Vagina (tissue), 2 donors: ENCODE data around the gene USP10. TPM values are rescaled to one million over a fixed set of nuclear protein-coding genes. Genes with fewer than 3 reads are reported as not detected.

Source experiments
- DNase-seq, 2 donors: peaks; one replicate each; pipeline ENCODE4 v3.0.0-alpha.2; 2017; ENCODE audit errors: extremely low spot score in 2 of 2
- H3K27ac ChIP-seq: fragments of 200-600 bp; sonication (generic); one replicate; pipeline ENCODE4 v1.5.1; 2019
- H3K27me3 ChIP-seq: fragments of 200-600 bp; sonication (generic); one replicate; pipeline ENCODE4 v1.5.1; 2019
- H3K36me3 ChIP-seq, 2 donors: fragments of 200-600 bp; sonication (generic); one replicate each; pipeline ENCODE4 v1.5.1; 2017 to 2019
- H3K4me1 ChIP-seq: fragments of 200-600 bp; sonication (generic); one replicate; pipeline ENCODE4 v1.5.1; 2019
- H3K4me3 ChIP-seq, 2 donors: fragments of 200-600 bp; sonication (generic); 1 replicate in 1 of 2; 2 replicates in 1 of 2; pipeline ENCODE4 v1.5.1; 2016 to 2019
- H3K9me3 ChIP-seq: fragments of 200-600 bp; sonication (generic); one replicate; pipeline ENCODE4 v1.5.1; 2019
- CTCF ChIP-seq, 3 experiments: fragments of 450-650 bp in 2 of 3; fragments of 200-600 bp in 1 of 3; sonication (generic) in 1 of 3; IDR thresholded peaks; one replicate each; pipeline ENCODE4 v1.5.1; 2017 to 2019; ENCODE audit warnings: antibody characterized with exemption in 3 of 3, mild to moderate bottlenecking in 2 of 3, moderate library complexity in 2 of 3
- POLR2A ChIP-seq, 2 donors: fragments of 450-650 bp; IDR thresholded peaks; one replicate each; pipeline ENCODE4 v1.6.1; 2017; ENCODE audit warnings: antibody characterized with exemption in 2 of 2, mild to moderate bottlenecking in 2 of 2, moderate library complexity in 2 of 2
- POLR2AphosphoS5 ChIP-seq, 2 donors: sonication (generic); formaldehyde crosslinking; IDR thresholded peaks; one replicate each; pipeline ENCODE4 v1.9.0; 2017; ENCODE audit warnings: antibody characterized with exemption in 2 of 2, mild to moderate bottlenecking in 2 of 2, low read depth in 1 of 2; ENCODE audit not compliant: insufficient read depth in 1 of 2
- intact Hi-C: fragments of 100-400 bp; cut with DNase I; formaldehyde crosslinking; loops from one replicate; pipeline ENCODE4 v1.15.1; 2023
- total RNA-seq: library from RNA; depleted of rRNA; stranded (reverse); fragments of >200 nt; gene quantifications from one replicate; pipeline ENCODE4 v1.2.3, GENCODE V29; 2016

Gene USP10
- total RNA-seq, 1 donor from 2014 or later = 42.5 TPM

DNA sequence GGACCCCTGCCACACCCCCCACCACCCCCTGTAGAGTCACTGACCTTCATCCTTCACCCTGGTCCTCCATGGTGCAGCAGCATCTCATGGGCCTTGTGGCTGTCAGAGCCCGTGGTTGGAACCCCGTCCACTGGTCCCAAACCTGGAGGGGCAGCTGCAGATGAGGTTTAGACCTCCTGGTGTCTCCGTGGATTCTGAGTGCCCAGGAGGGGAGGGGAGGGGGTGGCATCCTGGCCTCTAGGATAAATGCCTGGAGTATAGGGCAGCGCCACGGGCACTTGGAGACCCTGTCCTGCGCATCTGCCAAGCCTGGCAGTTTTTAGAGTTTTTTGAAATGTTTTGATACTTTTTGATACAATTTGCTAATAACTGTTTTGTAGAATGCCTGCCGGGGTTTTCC is 34.0 kb upstream of the USP10 start:
- TF ChIP-seq POLR2AphosphoS5 (IDR thresholded peaks at IDR 0.05; ENCODE audit: insufficient read depth in 1 of 2, low read depth in 1 of 2) = no peak
- no peak for TF ChIP-seq CTCF (IDR thresholded peaks at IDR 0.05)
- no peak for TF ChIP-seq POLR2A (IDR thresholded peaks at IDR 0.05)
- intact Hi-C loops = no loop called here
- DNase-seq = no peak
- Histone ChIP-seq H3K27me3 (no peaks in the 10 kb centered on the region), H3K9me3 (no peaks in the 10 kb centered on the region), H3K4me3 (no peak overlapping the region), H3K36me3 (peaks cover 0 to 49% of the 10 kb centered on the region in 2 donors), H3K27ac (no peak overlapping the region), H3K4me1 (peaks cover 15% of the 10 kb centered on the region)

DNA sequence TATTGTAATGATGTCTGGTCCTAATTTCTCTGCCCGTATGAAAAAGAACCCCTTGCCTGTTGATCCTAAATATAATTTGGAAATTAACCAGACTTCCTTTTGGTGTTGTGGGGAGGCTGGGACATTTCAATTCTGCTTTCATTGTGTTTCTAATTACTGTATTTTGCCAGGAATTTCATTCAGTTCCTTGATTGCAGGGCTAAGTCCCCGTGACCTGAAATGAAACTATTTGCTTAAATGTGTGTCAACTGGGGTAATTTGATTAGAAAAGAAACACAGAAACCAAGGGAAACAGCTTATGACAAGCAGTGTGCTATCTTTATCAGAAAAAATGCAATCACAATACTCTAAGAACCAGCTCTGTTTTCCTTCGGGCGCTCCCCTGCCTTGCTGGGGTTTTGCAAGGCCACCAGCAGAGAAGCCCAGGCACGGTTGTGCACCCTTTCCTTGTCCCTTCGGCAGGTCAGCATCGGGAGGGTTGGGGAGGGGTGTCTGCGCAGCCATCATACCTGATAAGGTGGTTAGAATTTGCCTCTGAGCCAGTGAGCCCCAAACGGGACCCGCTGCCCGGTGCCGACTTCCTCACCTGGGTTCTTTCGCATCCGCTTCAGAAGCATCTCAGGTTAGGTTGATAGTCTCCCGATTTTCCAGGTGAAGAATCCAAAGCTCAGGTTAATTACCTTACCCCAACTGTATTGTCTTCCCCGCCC is 32.0 kb upstream of the USP10 start:
- peaks cover 15% of the 10 kb centered on the region for H3K4me1 ChIP-seq
- H3K27me3 ChIP-seq = no peaks in the 10 kb centered on the region
- H3K4me3 ChIP-seq = no peak overlapping the region
- H3K9me3 ChIP-seq = no peaks in the 10 kb centered on the region
- H3K27ac ChIP-seq = no peak overlapping the region
- TF ChIP-seq POLR2AphosphoS5 (IDR thresholded peaks at IDR 0.05; ENCODE audit: insufficient read depth in 1 of 2, low read depth in 1 of 2) = no peak
- TF ChIP-seq CTCF (IDR thresholded peaks at IDR 0.05) = no peak
- TF ChIP-seq POLR2A (IDR thresholded peaks at IDR 0.05) = no peak
- no peak for DNase-seq
- H3K36me3 ChIP-seq = peaks cover 0 to 29% of the 10 kb centered on the region in 2 donors
- intact Hi-C loops = no loop called here

DNA sequence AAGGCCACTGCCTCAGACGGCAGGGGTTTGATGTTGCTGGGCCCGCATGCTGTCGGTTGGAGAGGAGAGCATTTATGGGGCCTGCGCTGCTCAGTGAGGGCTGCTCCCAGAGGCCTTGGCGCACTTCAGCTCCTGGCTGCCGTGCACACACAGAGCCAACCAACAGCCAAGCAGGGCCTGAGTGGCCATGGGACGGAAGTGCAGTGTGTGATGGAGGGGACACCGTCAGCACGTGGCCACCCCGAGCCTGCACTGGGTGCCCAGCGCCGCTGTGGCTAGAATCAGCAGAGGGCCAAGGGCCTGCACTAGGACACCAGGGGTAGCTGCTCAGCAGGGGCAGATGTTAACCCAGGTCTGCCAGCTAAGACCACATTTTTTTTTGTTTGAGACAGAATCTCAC is 29.7 kb upstream of the USP10 start:
- no peak overlapping the region for H3K4me3 ChIP-seq
- no peak for DNase-seq
- no peak for TF ChIP-seq POLR2AphosphoS5 (IDR thresholded peaks at IDR 0.05; ENCODE audit: insufficient read depth in 1 of 2, low read depth in 1 of 2)
- no peak for TF ChIP-seq CTCF (IDR thresholded peaks at IDR 0.05)
- TF ChIP-seq POLR2A (IDR thresholded peaks at IDR 0.05) = no peak
- no peak overlapping the region for H3K27ac ChIP-seq
- H3K9me3 ChIP-seq = no peaks in the 10 kb centered on the region
- H3K4me1 ChIP-seq = no peaks in the 10 kb centered on the region
- peaks cover 0 to 9% of the 10 kb centered on the region in 2 donors for H3K36me3 ChIP-seq
- intact Hi-C loops = no loop called here
- H3K27me3 ChIP-seq = no peaks in the 10 kb centered on the region

DNA sequence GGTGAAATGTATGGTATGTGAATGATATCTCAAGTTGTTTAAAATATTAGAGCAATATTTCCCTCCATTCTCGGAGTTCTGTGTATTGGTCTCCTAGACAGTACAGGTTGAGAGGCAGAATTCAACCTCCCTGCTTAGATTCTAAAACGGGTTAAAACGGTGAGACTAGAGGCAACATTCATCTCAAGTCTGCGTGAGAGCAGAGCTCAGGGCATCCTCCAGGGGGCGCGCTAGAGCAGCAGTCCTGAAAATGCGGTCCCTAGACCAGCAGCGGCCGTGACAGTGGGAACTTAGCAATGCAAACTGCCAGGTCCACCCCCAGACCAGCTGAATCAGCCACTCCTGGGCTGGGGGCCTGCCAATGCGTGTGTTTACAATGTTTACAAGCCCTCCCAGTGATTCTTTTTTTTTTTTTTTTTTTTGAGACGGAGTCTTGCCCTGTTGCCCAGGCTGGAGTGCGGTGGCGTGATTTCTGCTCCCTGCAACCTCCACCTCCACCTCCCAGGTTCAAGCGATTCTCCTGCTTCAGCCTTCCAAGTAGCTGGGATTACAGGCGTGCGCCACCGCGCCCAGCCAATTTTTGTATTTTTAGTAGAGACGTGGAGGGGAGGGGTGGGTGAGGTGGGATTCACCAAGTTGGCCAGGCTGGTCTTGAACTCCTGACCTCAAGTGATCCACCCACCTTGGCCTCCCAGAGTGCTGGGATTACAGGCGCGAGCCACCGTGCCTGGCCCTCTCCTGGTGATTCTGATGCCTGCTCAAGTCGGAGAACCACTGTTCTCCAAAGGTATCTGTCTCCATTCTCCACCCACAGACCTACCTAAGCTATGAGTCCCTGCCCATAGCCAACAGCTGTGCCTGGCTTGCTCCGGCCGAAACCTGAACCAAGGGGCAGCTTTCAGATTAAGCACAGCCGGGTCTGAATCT is 27.3 kb upstream of the USP10 start:
- no peak overlapping the region for H3K4me3 ChIP-seq
- H3K36me3 ChIP-seq = no peaks in the 10 kb centered on the region
- DNase-seq = no peak
- intact Hi-C loops = no loop called here
- no peak for TF ChIP-seq POLR2A (IDR thresholded peaks at IDR 0.05)
- TF ChIP-seq CTCF (IDR thresholded peaks at IDR 0.05) = peak; percentile 87 to 93 (median 88)
- TF ChIP-seq POLR2AphosphoS5 (IDR thresholded peaks at IDR 0.05; ENCODE audit: insufficient read depth in 1 of 2, low read depth in 1 of 2) = no peak
- H3K27me3 ChIP-seq = no peaks in the 10 kb centered on the region
- no peaks in the 10 kb centered on the region for H3K9me3 ChIP-seq
- no peak overlapping the region for H3K27ac ChIP-seq
- H3K4me1 ChIP-seq = no peaks in the 10 kb centered on the region

GRCh38 chr16:84673203-84673535 is 26.6 kb upstream of the USP10 start:
- H3K4me1 ChIP-seq = no peaks in the 10 kb centered on the region

More at GRCh38 chr16:84673203-84673535, 26.6 kb upstream of the USP10 start:
- Histone ChIP-seq H3K4me3 (no peak overlapping the region), H3K9me3 (no peaks in the 10 kb centered on the region), H3K36me3 (no peaks in the 10 kb centered on the region), H3K27ac (no peak overlapping the region), H3K27me3 (no peaks in the 10 kb centered on the region)
- no peak for DNase-seq
- intact Hi-C loops = no loop called here
- TF ChIP-seq POLR2A (IDR thresholded peaks at IDR 0.05) (no peak), POLR2AphosphoS5 (IDR thresholded peaks at IDR 0.05; ENCODE audit: insufficient read depth in 1 of 2, low read depth in 1 of 2) (no peak), CTCF (IDR thresholded peaks at IDR 0.05) (no peak)
